NK-92 treated with Interleukin-12 subunit alpha and Interleukin-12 subunit beta, amount 100 ng/mL, for 24 hours (cell line): ENCODE results near the gene CHSY1.
"Not testable (repeated sequence)": the region's sequence is repeated elsewhere in the genome, so short reads cannot be mapped to it uniquely, and the experiment has no call there.

Experiments
- DNase-seq: peaks from one replicate; lab custom pipeline; 2025; lab: John Stamatoyannopoulos, UW

CHSY1 gene

GRCh38 chr15:101134780-101135179 is 117.1 kb downstream of the CHSY1 start:
- DNase-seq, result no peak

DNA sequence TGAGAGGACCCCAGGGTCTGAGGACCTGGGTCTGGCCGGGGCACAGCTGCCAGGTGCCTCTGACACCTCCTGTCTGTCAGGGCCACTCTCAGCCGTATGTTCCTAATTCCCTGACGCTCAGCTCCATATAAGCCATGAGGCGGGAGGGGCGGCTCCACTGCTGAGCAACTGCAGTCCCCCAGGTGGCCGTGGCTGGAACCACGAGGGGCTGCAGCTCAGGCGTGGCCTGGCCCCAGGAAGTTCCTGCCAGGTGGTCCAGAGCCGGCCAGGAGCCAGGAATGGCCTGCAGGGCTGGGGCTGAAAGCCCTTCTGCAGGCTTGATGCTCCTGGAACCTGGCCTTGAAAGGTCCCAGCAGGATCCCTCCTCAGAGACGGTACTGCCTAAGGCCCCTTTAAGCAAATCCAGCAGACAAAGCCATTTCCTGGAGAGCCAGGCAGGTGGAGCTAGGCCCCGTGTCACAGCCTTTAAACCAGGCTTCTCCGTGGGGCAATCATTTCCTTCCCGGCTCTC is 118.0 kb downstream of the CHSY1 start:
- DNase-seq, result no peak

DNA sequence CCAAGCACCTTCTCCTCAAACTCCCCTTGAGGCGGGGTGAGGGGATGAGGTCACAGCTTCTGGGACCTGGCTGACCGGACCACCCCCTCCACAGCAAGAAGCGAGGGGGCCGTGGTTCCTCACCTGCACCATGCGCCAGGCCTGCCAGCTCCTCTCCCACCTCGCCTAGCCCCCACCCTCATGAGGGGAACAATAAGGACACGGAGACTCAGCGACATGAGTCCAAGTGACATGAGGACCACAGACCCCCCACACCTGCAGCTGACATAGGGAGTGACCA is 118.7 kb downstream of the CHSY1 start:
- DNase-seq, result no peak

DNA sequence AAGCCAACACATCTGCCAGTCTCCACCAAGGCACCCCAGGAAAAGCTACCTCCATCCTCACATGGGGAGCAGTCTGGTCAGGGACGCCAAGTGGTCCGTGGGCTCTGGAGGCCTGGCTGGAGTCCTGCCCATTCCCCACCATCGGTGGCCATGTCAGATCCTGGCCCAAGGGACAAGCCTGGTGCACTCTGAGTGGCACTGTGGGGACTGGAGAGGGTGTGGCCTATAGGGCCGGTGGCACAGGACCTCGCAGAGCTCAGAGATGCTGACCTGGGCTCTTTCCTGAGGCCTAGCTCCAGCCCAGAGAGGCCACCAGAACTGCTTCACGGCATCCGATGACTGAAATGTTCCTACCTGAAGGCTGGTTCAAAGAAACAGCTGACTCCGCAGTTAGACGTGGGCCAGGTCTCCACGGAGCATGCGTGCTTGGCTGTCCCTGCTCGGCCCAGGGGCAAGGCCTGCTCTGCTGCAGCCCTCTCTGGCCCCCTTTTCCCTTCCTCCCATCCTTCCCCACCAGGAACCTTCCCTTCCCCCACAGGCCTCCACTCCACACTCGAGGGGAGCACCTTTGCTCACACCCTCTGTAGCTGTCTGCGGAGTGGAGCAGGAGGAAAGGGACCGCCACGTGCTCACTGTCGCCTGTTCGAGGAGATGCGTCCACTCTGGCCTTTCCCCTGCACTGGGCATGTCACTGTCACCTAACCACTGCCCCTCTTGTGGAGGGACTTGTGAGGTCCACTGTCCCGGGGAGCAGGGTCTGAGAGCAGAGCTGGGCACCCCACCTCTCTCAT is 119.3 kb downstream of the CHSY1 start:
- DNase-seq, result no peak

DNA sequence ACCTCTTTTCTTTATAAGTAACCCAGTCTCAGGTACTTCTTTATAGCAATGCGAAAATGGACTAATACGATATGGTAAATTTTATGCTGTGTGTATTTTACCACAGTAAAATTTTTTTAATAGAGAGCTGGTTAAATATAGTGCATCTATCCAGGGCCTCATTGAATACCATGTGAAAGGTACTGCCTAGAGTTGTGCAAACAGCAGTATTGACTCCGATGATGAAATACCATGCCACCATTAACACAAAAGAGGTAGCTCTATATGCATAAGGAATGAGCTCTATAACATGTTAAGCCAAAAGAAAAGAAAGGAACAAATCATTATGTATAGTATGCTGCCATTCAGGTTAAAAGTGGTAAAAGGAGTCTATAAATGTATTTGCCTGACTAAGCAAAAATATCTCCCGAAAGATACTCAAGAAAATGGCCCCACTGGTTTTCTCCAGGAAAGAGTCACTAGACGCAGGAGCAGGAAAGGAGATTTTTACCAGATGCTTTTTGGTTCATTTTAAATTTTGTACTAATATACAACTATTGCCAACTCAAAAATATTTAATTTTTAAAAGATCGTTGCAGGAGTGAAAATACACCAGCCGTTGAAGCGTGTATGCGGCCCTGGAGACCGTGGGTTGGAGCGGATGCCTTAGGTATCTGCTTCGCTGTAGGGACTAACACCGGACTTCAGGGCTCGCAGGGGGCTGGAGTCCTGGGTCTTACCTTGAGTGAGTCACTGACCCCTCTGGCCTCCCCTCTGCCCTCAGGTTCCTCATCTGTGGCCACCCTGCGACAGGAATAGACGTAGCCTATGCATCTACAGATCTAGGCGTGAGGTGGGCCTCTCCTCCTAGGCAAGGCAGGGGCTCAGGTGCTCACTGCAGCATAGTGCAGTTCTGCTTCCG is 120.1 kb downstream of the CHSY1 start:
- no peak for DNase-seq

GRCh38 chr15:101129851-101130380 is 121.9 kb downstream of the CHSY1 start:
- DNase-seq, result no peak

DNA sequence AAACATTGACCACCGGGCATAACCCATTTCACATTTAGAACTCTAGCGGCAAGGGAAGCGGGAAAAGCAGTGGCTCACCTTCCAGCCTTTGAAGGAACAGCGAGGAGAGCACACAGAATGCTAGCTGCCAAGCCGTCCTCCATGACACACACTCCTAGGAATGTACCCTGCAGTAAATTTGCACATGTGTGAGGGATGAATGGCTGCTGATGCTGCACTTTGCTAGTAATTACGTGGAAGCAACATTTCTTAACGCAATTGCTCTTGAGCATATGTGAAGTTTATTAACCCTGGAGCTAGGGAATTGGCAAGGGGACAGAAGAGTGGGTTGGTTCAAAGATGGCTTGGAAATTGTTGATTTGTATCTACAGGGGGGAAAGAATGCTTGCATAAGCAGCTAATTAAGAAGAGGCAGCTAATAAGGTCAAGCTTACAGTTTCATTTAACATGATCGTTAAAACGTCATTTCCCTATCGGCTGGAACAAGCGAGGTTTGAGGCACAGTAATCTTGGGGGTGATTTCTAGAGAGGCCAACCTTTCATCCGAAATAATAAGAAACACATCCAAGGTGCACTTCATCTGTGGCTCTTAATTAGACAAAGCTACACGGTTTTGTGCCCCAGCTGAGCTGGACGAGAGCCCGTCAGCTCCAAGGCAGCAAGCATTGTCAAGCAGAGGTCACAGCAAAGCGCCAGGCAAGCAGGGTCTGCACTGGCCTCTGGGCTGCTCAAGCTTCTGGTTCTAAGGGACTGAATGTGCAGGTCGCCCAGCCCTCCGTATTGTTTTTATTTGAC is 123.4 kb downstream of the CHSY1 start:
- DNase-seq, result no peak

- peak; percentile 66 for DNase-seq
These were observed 124.3 kb downstream of the CHSY1 start for GRCh38 chr15:101127506-101128076.

GRCh38 chr15:101126618-101127505 is 125.0 kb downstream of the CHSY1 start:
- peak; percentile 44 for DNase-seq

DNA sequence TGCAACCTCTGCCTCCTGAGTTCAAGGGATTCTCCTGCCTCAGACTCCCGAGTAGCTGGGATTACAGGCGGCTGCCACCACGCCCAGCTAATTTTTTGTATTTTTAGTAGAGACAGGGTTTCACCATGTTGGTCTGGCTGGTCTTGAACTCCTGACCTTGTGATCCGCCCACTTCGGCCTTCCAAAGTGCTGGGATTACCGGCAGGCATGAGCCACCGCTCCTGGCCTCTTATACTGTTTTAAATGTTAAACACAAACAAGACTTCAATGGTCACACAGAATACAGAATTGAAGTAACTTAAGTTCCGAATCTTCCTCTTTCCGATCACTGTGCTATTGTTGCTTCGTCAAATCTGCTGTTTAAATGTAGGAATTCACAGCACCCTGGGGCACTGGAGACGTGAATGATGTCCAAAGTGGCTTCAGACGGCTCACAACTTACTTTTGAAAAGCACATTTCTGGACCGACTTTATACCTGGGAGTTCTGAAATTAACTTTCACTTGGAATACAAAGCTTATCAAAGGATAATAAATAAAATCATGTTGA is 125.9 kb downstream of the CHSY1 start:
- DNase-seq, result not testable (repeated sequence)
